HG02798 (cell line): Measurements from ENCODE around the gene PCDHB9.
"Not testable (repeated sequence)": the region's sequence is repeated elsewhere in the genome, so short reads cannot be mapped to it uniquely, and the experiment has no call there.

Experiments
- ATAC-seq: cut with Tn5 transposase; IDR thresholded peaks from one replicate; pipeline ENCODE4 v1.9.1; 2021; ENCODE audit warnings: mild to moderate bottlenecking; ENCODE audit not compliant: unreplicated experiment, poor library complexity

PCDHB9 gene

DNA sequence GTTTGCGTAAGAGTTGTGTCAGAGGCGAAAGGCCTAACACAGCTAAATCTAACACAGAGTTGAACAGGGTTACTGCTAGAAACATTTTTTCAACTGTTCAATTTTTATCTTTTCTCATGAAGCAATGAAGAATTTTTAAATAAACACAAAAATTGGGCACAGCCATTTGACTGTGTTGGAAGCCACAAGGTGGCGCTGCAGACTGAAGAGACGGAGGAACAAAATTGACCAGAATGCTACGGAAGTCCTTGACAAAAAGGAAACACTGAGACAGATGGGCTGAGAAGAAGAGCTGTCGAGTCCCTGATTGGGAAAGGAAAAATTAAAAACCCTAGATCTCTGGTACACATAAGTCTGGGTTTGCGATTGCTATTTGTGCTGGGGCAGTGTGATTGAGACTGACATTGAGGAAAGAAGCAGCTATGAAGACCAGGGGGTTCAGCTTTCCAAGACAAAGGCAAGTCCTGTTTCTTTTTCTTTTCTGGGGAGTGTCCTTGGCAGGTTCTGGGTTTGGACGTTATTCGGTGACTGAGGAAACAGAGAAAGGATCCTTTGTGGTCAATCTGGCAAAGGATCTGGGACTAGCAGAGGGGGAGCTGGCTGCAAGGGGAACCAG, at the start of gene PCDHB9:
TSS of gene PCDHB9 (plus strand) at position 265 of the 616 bp plus-strand sequence. CDS start at position 423, 158 bp downstream.
- ATAC-seq, result no peak

DNA sequence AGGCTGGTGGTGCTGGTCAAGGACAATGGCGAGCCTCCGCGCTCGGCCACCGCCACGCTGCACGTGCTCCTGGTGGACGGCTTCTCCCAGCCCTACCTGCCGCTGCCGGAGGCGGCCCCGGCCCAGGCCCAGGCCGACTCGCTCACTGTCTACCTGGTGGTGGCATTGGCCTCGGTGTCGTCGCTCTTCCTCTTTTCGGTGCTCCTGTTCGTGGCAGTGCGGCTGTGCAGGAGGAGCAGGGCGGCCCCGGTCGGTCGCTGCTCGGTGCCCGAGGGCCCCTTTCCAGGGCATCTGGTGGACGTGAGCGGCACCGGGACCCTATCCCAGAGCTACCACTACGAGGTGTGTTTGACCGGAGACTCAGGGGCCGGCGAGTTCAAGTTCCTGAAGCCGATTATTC, 49.6 kb upstream of the PCDHB9 start:
- ATAC-seq, result not testable (repeated sequence)

DNA sequence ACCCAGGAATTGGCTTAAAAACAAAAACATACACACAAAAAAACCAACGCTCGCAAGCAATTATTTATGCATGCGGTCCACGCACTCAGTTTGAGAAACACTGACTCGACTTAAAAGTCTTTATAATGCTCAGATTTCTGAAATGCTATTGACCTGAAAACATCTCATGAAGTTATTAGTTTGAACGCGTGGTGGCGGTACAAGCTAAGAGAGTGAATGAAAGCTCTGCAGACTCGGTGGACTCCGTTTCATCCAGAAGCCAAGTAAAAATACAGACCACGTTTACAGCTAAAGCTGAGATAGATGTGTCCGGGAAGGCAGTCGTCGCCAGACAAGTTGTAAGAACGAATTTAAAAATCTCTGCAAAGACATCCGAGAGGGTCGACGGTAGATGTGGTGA, 37.1 kb upstream of the PCDHB9 start, which contains the start of gene PCDHB6:
TSS of gene PCDHB6 (plus strand) at position 246 of the 400 bp plus-strand sequence. CDS start 201 bp downstream, outside the sequence.
- no peak for ATAC-seq

DNA sequence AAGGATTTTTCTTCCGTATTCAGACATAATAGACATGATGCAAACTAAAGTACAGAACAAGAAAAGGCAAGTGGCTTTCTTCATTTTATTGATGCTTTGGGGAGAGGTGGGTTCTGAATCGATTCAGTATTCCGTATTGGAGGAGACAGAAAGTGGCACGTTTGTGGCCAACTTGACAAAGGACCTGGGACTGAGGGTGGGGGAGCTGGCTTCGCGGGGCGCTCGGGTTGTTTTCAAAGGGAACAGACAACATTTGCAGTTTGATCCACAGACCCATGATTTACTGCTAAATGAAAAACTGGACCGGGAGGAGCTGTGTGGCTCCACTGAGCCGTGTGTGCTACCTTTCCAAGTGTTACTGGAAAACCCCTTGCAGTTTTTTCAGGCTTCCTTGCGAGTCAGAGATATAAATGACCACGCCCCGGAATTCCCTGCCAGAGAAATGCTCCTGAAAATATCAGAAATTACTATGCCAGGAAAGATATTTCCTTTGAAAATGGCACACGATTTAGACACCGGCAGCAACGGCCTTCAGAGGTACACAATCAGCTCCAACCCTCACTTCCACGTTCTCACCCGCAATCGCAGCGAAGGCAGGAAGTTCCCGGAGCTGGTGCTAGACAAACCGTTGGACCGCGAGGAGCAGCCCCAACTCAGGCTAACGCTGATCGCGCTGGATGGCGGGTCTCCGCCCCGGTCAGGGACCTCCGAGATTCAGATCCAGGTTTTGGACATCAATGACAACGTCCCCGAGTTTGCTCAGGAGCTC, 36.6 kb upstream of the PCDHB9 start:
- ATAC-seq, result no peak

DNA sequence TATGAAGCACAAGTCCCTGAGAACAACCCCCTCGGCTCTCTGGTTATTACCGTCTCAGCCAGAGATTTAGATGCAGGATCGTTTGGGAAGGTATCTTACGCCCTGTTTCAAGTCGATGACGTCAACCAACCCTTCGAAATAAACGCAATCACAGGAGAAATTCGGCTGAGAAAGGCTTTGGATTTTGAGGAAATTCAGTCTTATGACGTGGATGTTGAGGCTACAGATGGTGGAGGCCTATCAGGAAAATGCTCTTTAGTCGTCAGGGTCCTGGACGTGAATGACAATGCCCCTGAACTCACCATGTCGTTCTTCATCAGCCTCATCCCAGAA, 36.0 kb upstream of the PCDHB9 start:
- ATAC-seq, result no peak

DNA sequence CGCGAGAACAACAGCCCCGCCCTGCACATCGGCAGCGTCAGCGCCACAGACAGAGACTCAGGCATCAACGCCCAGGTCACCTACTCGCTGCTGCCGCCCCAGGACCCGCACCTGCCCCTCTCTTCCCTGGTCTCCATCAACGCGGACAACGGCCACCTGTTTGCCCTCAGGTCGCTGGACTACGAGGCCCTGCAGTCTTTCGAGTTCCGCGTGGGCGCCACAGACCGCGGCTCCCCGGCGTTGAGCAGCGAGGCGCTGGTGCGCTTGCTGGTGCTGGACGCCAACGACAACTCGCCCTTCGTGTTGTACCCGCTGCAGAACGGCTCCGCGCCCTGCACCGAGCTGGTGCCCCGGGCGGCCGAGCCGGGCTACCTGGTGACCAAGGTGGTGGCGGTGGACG, 35.3 kb upstream of the PCDHB9 start:
- not testable (repeated sequence) for ATAC-seq

DNA sequence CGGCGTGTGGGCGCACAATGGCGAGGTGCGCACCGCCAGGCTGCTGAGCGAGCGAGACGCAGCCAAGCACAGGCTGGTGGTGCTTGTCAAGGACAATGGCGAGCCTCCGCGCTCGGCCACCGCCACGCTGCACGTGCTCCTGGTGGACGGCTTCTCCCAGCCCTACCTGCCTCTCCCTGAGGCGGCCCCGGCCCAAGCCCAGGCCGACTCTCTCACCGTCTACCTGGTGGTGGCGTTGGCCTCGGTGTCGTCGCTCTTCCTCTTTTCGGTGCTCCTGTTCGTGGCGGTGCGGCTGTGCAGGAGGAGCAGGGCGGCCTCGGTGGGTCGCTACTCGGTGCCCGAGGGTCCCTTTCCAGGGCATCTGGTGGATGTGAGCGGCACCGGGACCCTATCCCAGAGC, 34.9 kb upstream of the PCDHB9 start:
- not testable (repeated sequence) for ATAC-seq

DNA sequence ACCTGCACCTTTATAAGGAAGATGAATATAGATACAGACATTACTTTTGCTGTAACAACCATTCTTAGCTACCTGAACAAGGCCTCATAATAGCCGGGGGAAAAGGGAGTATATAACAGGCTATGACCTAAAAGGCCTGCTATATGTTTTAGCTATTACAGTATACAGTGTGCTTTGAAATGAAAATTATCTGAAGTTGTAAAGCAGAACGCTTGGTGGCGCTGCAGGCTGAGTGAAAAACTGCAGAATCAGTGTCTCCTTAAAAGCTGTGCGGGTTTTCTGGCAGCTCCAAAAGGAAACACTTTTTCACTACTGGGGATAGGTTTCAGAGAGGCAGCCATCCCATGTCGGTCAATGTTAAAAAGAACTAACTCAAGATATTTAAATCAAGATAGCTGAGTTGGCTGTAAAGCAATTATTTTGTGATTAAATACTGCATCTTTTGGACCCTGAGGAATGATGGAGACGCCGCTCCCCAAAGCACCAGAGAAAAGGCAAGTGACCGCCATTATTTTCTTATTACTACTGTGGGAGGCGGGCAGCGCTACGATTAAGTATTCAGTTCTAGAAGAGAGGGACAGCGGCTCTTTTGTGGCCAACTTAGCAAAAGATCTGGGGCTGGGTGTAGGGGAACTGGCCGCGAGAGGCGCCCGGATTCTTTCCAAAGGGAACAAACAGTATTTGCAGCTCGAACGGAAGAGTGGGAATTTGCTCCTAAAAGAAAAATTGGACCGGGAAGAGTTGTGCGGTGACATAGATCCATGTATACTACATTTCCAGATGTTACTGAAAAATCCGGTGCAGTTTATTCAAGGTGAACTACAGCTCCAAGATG, 31.2 kb upstream of the PCDHB9 start:
- ATAC-seq, result no peak

DNA sequence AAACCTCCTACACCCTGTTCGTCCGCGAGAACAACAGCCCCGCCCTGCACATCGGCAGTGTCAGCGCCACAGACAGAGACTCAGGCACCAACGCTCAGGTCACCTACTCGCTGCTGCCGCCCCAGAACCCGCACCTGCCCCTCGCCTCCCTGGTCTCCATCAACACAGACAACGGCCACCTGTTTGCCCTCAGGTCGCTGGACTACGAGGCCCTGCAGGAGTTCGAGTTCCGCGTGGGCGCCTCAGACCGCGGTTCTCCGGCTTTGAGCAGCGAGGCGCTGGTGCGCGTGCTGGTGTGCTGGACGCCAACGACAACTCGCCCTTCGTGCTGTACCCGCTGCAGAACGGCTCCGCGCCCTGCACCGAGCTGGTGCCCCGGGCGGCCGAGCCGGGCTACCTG, 29.6 kb upstream of the PCDHB9 start:
- not testable (repeated sequence) for ATAC-seq

DNA sequence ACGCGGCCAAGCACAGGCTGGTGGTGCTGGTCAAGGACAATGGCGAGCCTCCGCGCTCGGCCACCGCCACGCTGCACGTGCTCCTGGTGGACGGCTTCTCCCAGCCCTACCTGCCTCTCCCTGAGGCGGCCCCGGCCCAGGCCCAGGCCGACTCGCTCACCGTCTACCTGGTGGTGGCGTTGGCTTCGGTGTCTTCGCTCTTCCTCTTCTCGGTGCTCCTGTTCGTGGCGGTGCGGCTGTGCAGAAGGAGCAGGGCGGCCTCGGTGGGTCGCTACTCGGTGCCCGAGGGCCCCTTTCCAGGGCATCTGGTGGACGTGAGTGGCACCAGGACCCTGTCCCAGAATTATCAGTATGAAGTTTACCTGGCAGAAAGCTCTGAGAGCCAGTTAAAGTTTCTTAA, 29.1 kb upstream of the PCDHB9 start:
- ATAC-seq, result not testable (repeated sequence)

DNA sequence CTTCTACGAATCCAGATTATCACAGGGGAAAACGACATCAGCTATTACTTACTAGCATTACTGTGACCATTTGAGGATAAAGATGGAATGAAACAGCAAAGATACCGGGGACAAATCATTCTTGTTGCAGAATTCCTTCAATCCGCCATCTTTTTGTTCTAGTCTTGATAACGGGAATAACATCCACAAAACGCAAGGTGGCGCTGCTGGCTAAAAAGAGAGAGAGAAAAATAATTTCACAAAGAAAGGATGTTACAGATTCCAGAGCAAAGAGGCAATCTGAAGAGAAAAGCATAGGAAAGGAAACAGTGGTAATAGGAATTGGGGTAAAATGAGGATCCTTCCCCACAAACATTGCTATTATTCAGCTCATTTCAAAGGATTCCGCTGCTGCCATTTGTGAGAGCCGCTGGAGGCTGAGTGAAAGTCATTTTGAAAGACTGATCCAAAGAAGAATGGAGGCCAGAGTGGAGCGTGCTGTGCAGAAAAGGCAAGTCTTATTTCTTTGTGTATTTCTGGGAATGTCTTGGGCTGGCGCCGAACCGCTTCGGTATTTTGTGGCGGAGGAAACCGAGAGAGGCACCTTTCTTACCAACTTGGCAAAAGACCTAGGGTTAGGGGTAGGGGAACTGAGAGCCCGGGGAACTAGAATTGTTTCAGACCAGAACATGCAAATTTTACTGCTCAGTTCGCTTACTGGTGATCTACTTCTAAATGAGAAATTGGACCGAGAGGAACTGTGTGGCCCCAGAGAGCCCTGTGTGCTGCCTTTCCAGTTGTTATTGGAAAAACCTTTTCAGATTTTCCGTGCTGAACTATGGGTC, 14.4 kb upstream of the PCDHB9 start, which contains the start of gene PCDHB7:
TSS of gene PCDHB7 (plus strand) at position 264 of the 824 bp plus-strand sequence. CDS start at position 456, 192 bp downstream.
- ATAC-seq, result no peak

DNA sequence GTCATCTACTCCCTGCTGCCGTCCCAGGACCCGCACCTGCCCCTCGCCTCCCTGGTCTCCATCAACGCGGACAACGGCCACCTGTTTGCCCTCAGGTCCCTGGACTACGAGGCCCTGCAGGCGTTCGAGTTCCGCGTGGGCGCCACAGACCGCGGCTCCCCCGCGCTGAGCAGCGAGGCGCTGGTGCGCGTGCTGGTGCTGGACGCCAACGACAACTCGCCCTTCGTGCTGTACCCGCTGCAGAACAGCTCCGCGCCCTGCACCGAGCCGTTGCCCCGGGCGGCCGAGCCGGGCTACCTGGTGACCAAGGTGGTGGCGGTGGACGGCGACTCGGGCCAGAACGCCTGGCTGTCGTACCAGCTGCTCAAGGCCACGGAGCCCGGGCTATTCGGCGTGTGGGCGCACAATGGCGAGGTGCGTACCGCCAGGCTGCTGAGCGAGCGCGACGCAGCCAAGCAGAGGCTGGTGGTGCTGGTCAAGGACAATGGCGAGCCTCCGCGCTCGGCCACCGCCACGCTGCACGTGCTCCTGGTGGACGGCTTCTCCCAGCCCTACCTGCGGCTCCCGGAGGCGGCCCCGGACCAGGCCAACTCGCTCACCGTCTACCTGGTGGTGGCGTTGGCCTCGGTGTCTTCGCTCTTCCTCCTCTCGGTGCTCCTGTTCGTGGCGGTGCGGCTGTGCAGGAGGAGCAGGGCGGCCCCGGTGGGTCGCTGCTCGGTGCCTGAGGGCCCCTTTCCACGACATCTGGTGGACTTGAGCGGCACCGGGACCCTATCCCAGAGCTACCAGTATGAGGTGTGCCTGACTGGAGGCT, 12.5 kb upstream of the PCDHB9 start:
- ATAC-seq, result not testable (repeated sequence)

DNA sequence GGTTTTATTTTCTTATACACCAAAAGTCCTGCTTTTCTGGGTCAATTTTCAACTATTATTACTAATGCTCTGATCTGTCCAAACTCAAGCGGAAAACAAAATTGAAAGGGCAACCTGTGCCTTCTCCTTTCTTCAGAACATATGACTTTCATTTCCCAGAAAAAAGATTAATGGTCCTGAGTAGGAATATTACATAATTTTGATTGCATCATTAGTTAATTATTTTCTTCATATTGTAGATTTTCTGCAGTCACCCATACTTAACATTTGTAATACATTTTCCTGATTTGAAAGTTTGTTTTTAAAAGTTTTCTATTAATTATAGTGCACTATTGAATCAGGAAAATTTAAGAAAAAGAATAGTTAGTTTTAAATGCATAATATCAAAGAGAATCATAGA, 11.0 kb upstream of the PCDHB9 start:
- ATAC-seq, result no peak

DNA sequence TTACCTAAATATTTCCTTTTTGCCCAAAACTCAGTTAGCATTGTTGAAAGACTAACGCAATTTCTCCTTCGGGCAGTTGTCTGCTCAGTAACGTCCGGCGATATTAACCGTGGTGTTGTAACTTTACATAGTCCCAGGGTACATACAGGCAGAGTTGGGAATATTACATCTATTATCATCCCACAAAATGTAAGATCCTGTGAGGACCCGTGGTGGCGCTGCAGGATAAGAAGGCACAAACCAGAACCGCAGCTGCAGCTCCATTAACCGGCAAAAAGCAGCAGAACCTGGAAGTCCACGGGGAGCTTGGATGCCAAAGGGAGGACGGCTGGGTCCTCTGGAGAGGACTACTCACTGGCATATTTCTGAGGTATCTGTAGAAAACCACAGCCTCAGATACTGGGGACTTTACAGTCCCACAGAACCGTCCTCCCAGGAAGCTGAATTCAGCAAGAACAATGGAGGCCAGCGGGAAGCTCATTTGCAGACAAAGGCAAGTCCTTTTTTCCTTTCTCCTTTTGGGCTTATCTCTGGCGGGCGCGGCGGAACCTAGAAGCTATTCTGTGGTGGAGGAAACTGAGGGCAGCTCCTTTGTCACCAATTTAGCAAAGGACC, 9.3 kb upstream of the PCDHB9 start, which contains the start of gene PCDHB8:
TSS of gene PCDHB8 (plus strand) at position 214 of the 615 bp plus-strand sequence. CDS start at position 459, 245 bp downstream.
- ATAC-seq, result not testable (repeated sequence)

DNA sequence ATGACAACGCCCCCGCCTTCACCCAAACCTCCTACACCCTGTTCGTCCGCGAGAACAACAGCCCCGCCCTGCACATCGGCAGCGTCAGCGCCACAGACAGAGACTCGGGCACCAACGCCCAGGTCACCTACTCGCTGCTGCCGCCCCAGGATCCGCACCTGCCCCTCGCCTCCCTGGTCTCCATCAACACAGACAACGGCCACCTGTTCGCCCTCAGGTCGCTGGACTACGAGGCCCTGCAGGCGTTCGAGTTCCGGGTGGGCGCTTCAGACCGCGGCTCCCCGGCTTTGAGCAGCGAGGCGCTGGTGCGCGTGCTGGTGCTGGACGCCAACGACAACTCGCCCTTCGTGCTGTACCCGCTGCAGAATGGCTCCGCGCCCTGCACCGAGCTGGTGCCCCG, 7.6 kb upstream of the PCDHB9 start:
- not testable (repeated sequence) for ATAC-seq

DNA sequence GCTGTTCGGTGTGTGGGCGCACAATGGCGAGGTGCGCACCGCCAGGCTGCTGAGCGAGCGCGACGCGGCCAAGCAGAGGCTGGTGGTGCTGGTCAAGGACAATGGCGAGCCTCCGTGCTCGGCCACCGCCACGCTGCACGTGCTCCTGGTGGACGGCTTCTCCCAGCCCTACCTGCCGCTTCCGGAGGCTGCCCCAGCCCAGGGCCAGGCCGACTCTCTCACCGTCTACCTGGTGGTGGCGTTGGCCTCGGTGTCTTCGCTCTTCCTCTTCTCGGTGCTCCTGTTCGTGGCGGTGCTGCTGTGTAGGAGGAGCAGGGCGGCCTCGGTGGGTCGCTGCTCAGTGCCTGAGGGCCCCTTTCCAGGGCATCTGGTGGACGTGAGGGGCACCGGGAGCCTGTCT, 7.1 kb upstream of the PCDHB9 start:
- not testable (repeated sequence) for ATAC-seq

DNA sequence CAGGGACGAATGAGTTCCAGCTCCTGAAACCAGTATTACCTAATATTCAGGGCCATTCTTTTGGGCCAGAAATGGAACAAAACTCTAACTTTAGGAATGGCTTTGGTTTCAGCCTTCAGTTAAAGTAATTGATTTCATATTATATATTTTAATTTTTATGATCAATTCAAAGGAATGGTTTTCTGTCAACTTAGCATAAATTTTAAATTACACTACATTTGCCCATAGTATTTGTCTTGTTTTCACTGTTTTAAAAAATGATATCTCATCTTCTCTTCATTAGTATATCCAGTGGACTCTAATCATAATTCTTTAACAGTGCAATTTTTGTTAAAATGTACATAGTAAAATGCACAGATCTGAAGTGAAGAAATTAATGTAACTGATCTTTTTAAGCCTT, 6.6 kb upstream of the PCDHB9 start:
- ATAC-seq, result no peak

DNA sequence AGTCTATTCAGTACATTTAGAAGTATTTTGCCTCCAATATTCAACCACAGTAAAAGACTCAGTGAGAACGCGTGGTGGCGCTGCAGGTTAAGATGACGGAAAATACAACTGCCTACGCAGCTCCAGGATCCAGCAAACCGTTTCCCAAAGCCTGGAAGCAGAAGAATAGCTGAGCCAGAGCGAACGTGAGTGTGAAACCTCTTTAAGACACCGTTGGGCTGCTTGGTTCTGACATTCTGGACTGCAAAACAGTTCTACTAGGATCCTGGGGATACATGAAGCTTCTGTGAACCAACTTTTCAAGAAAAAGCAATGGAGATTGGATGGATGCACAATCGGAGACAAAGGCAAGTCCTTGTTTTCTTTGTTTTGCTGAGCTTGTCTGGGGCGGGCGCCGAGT, 4.7 kb upstream of the PCDHB9 start, which contains the start of gene PCDHB16:
TSS of gene PCDHB16 (plus strand) at position 140 of the 400 bp plus-strand sequence. CDS start at position 313, 173 bp downstream.
- ATAC-seq, result no peak
